Natural killer cell (primary cell): Measurements from ENCODE around the gene LYPD5. TPM values are rescaled to one million over a fixed set of nuclear protein-coding genes. Genes with fewer than 3 reads are reported as not detected.
A peak's percentile ranks its signal among the peaks of the same experiment; 100 is the strongest.

ENCODE experiments used
- ATAC-seq, 3 donors: fragments of 150-1000 bp in 2 of 3; fragments of 200-7000 bp in 1 of 3; cut with Tn5 transposase; 1 replicate in 1 of 3; 2 replicates in 2 of 3; pipeline ENCODE4 v1.10.0; 2021; ENCODE audit warnings: mild to moderate bottlenecking in 2 of 3, moderate library complexity in 2 of 3
- DNase-seq, 2 donors: peaks; one replicate each; pipeline versions ENCODE4 v3.0.0 to v3.0.0-alpha.2; 2013 to 2021; ENCODE audit warnings: mixed read lengths in 1 of 2
- H3K27ac ChIP-seq: one replicate; pipeline ENCODE4 v1.5.1; 2013; ENCODE audit warnings: mild to moderate bottlenecking, low read length
- H3K27me3 ChIP-seq: one replicate; pipeline ENCODE4 v1.6.1; 2013; ENCODE audit warnings: low read length; ENCODE audit not compliant: control insufficient read depth, insufficient read depth
- H3K36me3 ChIP-seq: one replicate; pipeline ENCODE4 v1.6.1; 2013; ENCODE audit warnings: low read length; ENCODE audit not compliant: control insufficient read depth, insufficient read depth
- H3K4me1 ChIP-seq: one replicate; pipeline ENCODE4 v1.6.1; 2013; ENCODE audit warnings: low read length; ENCODE audit not compliant: control insufficient read depth, insufficient read depth
- H3K4me3 ChIP-seq: one replicate; pipeline ENCODE4 v1.5.1; 2013; ENCODE audit warnings: low read length
- H3K9me3 ChIP-seq: one replicate; pipeline ENCODE4 v1.6.1; 2013; ENCODE audit warnings: low read length; ENCODE audit not compliant: control insufficient read depth, insufficient read depth
- H3K27ac Mint-ChIP-seq, 2 donors: one replicate each; pipeline ENCODE4 v1.8.0; 2022; ENCODE audit warnings: mild to moderate bottlenecking in 2 of 2, mixed read lengths in 2 of 2, moderate library complexity in 1 of 2
- H3K27me3 Mint-ChIP-seq, 2 donors: one replicate each; pipeline ENCODE4 v1.8.0; 2022; ENCODE audit warnings: low read depth in 2 of 2, mixed read lengths in 2 of 2
- H3K36me3 Mint-ChIP-seq: one replicate; pipeline ENCODE4 v1.8.0; 2022; ENCODE audit warnings: mixed read lengths
- H3K4me1 Mint-ChIP-seq, 2 donors: one replicate each; pipeline ENCODE4 v1.8.0; 2022; ENCODE audit warnings: mixed read lengths in 2 of 2
- H3K4me3 Mint-ChIP-seq: one replicate; pipeline ENCODE4 v1.8.0; 2022; ENCODE audit warnings: mild to moderate bottlenecking, moderate library complexity, mixed read lengths
- H3K9me3 Mint-ChIP-seq, 2 donors: one replicate each; pipeline ENCODE4 v1.8.0; 2022; ENCODE audit warnings: mixed read lengths in 2 of 2
- CTCF ChIP-seq: fragments of 200-600 bp; IDR thresholded peaks from one replicate; pipeline ENCODE4 v1.8.0; 2022; ENCODE audit warnings: antibody characterized with exemption
- WGBS: methylation state at CpG from one replicate; pipeline ENCODE4 v1.1.7; 2013; ENCODE audit warnings: missing lambda C conversion rate; ENCODE audit not compliant: insufficient coverage; 5-methylcytosine and 5-hydroxymethylcytosine counted together
- intact Hi-C: fragments of 100-400 bp; cut with micrococcal nuclease; formaldehyde crosslinking; loops from one replicate; pipeline ENCODE4 v1.14.2; 2022
- total RNA-seq, 4 donors: library from RNA; stranded (reverse); fragments of 120-200 nt in 1 of 4; gene quantifications; one replicate each; pipeline versions ENCODE4 v1.2.3 to v1.2.4, GENCODE V29; 2013 to 2022

LYPD5 gene
- total RNA-seq, 3 donors from 2014 or later (not counting 1 experiment from before 2014, with no cell fraction given), result not detected

DNA sequence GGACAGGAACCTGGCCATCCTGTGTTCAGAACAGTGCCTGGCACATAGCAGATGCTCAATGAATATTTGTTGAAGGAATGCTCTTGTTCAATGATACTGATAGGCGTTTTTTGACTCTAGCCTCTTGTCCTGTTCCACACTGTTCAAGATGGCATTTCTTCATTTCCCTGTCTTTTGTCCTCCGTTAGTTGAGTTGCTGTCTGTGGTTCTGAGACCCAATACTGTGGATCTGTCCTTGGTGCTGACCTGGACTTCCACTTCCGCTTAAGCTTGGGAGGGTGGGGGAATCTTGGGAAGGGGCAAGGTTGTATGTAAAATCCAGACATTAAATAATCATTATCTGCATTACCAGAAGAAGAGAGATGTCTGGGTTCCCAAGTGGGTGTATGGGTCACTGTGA is 13.2 kb downstream of the LYPD5 start:
- Mint-ChIP-seq H3K9me3 (no peaks in the 10 kb centered on the region), H3K4me3 (no peak overlapping the region), H3K27ac (no peak overlapping the region), H3K27me3 (peaks cover 8 to 15% of the 10 kb centered on the region in 2 donors), H3K4me1 (no peaks in the 10 kb centered on the region), H3K36me3 (no peaks in the 10 kb centered on the region)
- Histone ChIP-seq H3K4me1 (peaks cover 12% of the 10 kb centered on the region), H3K27ac (no peak overlapping the region), H3K9me3 (no peaks in the 10 kb centered on the region), H3K27me3 (peaks cover 7% of the 10 kb centered on the region), H3K4me3 (no peak overlapping the region), H3K36me3 (no peaks in the 10 kb centered on the region)
- intact Hi-C loops, result no loop called here
- peak in 1 of 2 donors; percentile 60 for DNase-seq
- ATAC-seq, result no peak
- no peak for TF ChIP-seq CTCF
- WGBS, result 15% methylated on average over 2 of the region's 3 CpGs

DNA sequence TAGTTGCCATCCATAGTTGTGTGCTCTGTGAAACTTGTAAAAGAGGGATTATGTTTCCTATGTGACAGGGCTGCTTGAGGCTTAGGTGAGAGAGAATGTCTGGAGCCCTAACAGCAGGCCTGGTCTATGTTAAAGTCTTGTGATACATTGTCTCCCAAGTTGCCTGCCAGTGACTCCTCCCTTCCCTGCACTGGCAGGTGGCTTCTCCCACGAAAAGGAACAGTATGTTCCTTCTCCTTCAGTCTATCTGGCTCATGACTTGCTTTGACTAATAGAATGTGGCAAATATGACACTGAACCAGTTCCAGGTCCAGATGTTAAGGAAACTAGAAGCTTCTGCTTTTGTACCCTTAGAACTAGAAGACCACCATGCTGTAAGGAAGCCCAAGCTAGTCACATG is 15.6 kb downstream of the LYPD5 start:
- H3K4me1 Mint-ChIP-seq, result no peaks in the 10 kb centered on the region
- no peak for TF ChIP-seq CTCF
- H3K36me3 Mint-ChIP-seq, result no peaks in the 10 kb centered on the region
- intact Hi-C loops, result no loop called here
- H3K4me3 Mint-ChIP-seq, result no peak overlapping the region
- ATAC-seq (no peak), DNase-seq (no peak)
- H3K27me3 ChIP-seq, result no peaks in the 10 kb centered on the region
- H3K27ac ChIP-seq, result no peak overlapping the region
- H3K4me1 ChIP-seq, result peaks cover 12% of the 10 kb centered on the region
- 61% methylated on average over 1 of the region's 1 CpG for WGBS
- H3K27me3 Mint-ChIP-seq, result peaks cover 16 to 32% of the 10 kb centered on the region in 2 donors
- no peak overlapping the region for H3K4me3 ChIP-seq
- H3K9me3 ChIP-seq, result no peaks in the 10 kb centered on the region
- no peak overlapping the region for H3K27ac Mint-ChIP-seq
- no peaks in the 10 kb centered on the region for H3K36me3 ChIP-seq
- H3K9me3 Mint-ChIP-seq, result no peaks in the 10 kb centered on the region

GRCh38 chr19:43784981-43785808 is 17.1 kb downstream of the LYPD5 start:
- peak; percentile 92 for TF ChIP-seq CTCF
- peaks cover 20% of the 10 kb centered on the region for H3K4me1 ChIP-seq
- intact Hi-C loops, result loop anchor here (1.0 kb wide), 3 partner anchors 40 to 338 kb away; no protein-coding TSS in a partner anchor
- peak in 1 of 2 donors; percentile 85 for DNase-seq
- Mint-ChIP-seq H3K9me3 (no peaks in the 10 kb centered on the region), H3K4me3 (no peak overlapping the region), H3K27ac (no peak overlapping the region), H3K36me3 (no peaks in the 10 kb centered on the region), H3K4me1 (peaks cover 0 to 6% of the 10 kb centered on the region in 2 donors), H3K27me3 (peaks cover 23 to 35% of the 10 kb centered on the region in 2 donors)
- H3K27me3 ChIP-seq, result no peaks in the 10 kb centered on the region
- WGBS, result 31% methylated on average over 10 of the region's 10 CpGs
- H3K4me3 ChIP-seq, result no peak overlapping the region
- ATAC-seq, result peak; percentile 78 to 90 (median 85)
- no peaks in the 10 kb centered on the region for H3K9me3 ChIP-seq
- H3K36me3 ChIP-seq, result no peaks in the 10 kb centered on the region
- peak overlapping the region; percentile 49 for H3K27ac ChIP-seq
